ENCODE results near the gene PERM1.

- TF ChIP-seq CTCF (IDR thresholded peaks at IDR 0.05) (no peak), TCF7L2 (IDR thresholded peaks at IDR 0.05; ENCODE audit: low read depth, low read length) (no peak), REST (IDR thresholded peaks at IDR 0.05; ENCODE audit: insufficient read depth in 1 of 2, low read depth in 2 of 2, low read length in 1 of 2) (no peak)
Measured at GRCh38 chr1:1004780-1005697, 23.1 kb upstream of the PERM1 start.

Data from Panc1 (cell line).